Spleen (tissue), 7 donors: Measurements from ENCODE around the gene DNAH6.

Experiments
- POLR2A ChIP-seq, 3 donors: fragments of 450-650 bp; IDR thresholded peaks; one replicate each; pipeline ENCODE4 v1.5.1; 2017; ENCODE audit warnings: antibody characterized with exemption in 3 of 3, mild to moderate bottlenecking in 1 of 3
- POLR2AphosphoS5 ChIP-seq, 3 donors: sonication (generic); formaldehyde crosslinking; IDR thresholded peaks; one replicate each; pipeline ENCODE4 v1.5.1; 2017; ENCODE audit warnings: antibody characterized with exemption in 3 of 3
- TF ChIP-seq, protein P1 (sequence below), 11 experiments: fragments of 200-600 bp in 7 of 11; fragments of 450-650 bp in 4 of 11; sonication (generic) in 4 of 11; IDR thresholded peaks in 8 of 11; conservative IDR thresholded peaks in 3 of 11; 1 replicate in 7 of 11; 2 replicates in 4 of 11; pipeline versions ENCODE4 v1.4.0 to v1.8.0; 2016 to 2021; ENCODE audit warnings: antibody characterized with exemption in 11 of 11, inconsistent platforms in 4 of 11, mild to moderate bottlenecking in 1 of 11
- donor health status: DM: no; HTN: no; CAD: no; lungs with moderate emphysema.
- donor health status: DM: no; HTN: no; CAD: no.
- donor health status: DM: no; HTN: no; CAD: no.

DNA sequence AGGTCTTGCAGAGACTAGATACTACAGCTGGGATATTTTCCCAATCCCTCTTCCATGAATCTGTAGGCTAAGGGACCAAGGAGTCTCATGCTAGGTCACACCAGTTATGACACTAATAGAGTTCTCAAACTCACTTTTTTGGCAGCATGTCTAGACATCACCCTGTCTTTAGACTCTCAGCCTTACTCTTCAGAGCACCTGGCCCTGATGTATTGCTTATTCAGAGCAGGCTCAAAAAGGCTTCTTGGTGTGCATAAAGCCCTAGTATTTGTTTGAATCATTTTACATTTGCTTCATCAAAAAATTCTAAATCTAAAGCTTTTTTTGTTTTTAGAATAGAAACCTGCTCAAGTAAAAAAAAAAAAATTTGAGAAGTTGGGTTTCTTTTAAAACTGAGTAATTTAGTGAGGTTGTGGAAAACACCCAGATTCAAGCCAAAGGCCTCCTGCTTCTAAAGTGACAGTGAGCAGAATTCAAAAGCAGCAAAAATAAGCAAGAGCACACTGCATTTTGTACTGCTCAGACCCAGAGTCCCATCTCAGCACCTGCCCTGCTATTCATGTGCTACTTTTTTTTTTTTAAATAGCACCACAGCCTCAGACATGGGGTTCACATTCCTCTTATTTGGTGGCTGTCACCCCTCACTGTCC lies 18.0 kb upstream of the DNAH6 start:
- TF ChIP-seq, protein P1, sequence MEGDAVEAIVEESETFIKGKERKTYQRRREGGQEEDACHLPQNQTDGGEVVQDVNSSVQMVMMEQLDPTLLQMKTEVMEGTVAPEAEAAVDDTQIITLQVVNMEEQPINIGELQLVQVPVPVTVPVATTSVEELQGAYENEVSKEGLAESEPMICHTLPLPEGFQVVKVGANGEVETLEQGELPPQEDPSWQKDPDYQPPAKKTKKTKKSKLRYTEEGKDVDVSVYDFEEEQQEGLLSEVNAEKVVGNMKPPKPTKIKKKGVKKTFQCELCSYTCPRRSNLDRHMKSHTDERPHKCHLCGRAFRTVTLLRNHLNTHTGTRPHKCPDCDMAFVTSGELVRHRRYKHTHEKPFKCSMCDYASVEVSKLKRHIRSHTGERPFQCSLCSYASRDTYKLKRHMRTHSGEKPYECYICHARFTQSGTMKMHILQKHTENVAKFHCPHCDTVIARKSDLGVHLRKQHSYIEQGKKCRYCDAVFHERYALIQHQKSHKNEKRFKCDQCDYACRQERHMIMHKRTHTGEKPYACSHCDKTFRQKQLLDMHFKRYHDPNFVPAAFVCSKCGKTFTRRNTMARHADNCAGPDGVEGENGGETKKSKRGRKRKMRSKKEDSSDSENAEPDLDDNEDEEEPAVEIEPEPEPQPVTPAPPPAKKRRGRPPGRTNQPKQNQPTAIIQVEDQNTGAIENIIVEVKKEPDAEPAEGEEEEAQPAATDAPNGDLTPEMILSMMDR (IDR thresholded peaks at IDR 0.05 in 8 of 11, conservative IDR thresholded peaks at IDR 0.05 in 3 of 11): no peak
- TF ChIP-seq POLR2A (IDR thresholded peaks at IDR 0.05) (no peak), POLR2AphosphoS5 (IDR thresholded peaks at IDR 0.05) (no peak)
